Esophagus mucosa (tissue), 1 donor: ENCODE results near the gene ARHGAP11A. TPM values are rescaled to one million over a fixed set of nuclear protein-coding genes. Genes with fewer than 3 reads are reported as not detected.

ENCODE experiments used
- ATAC-seq: fragments of 200-7000 bp; cut with Tn5 transposase; one replicate; pipeline ENCODE4 v1.9.1; 2020
- total RNA-seq: library from RNA; stranded (reverse); gene quantifications from one replicate; pipeline ENCODE4 v1.2.4, GENCODE V29; 2023
- donor health status: DM: yes; HTN: yes; CAD: no.

ARHGAP11A gene
- total RNA-seq, 1 donor from 2014 or later = 19.1 TPM

- no peak for ATAC-seq
Measured at GRCh38 chr15:32656091-32656490, 40.8 kb downstream of the ARHGAP11A start.

- no peak for ATAC-seq
Measured at GRCh38 chr15:32656496-32656895, 41.2 kb downstream of the ARHGAP11A start.

DNA sequence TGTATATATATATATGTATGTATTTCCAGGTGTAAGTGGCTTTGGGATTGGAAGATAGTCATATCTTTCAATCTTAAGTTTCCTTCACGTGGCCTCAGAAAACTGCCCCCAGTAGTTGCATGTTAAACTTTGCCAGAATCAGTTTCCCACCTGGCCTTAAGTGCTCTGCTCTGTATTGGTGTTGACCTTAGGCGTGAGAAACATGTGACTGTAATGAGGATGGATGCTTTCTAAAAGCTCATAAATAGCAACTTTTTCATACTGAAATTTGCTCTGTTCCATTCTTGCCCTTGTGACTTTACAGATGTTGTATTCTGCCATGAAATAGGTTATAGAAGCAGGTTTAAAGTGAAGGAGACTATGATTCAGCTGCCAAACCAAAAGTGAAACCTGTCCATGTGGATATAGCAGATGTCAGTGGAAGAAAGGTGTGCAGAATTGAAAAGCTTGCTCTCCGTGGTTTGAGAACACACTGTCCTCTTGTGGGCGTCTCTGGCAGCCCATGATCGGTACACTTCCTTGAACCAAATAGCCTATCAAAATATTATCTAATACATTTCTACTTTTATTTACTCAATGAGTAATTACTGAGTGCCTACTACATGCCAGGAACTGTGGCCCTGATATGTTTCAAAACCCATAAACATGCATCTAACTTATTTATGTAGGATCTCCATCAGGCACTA lies 42.0 kb downstream of the ARHGAP11A start:
- ATAC-seq = peak; percentile 77

- ATAC-seq = no peak
Measured at GRCh38 chr15:32657941-32658340, 42.6 kb downstream of the ARHGAP11A start.

DNA sequence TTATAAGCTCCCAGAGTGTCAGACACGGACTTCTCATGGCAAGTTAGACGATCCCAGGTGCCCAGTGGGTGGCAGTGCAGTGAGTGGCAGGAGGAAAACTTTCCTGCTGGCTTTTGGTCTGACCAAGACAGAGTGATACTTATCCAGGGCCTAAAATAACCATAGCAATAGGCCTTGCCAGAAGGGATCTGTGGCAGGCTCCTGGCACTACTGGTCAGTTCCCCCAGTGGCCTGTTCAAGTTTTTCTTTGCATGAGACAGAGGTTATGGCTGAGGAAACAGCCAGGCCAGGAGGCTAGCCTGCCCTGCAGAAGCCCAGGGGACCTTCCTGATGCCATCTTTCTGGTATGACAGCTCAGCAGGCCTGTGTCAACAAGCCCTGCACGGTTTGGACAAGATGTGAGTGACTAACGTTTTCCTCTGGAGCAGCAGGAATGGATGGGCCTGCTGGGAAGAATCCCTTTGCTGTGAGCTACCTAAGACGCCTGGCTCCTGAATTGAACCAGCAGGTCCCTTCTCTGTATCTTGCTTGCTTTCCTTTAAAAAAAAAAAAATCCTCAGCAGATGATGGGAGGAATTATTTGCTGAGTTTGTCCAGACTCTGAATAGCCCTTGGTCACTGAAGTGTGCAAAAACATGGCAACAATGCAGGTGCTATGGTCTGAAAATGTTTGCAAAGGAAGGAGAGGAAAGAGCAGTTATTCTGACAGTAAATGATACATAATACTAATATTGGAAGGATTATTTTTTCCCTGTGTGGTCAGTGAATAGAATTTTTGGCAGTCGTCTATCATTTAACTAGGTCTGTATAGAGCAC lies 44.2 kb downstream of the ARHGAP11A start:
- peak; percentile 88 for ATAC-seq

DNA sequence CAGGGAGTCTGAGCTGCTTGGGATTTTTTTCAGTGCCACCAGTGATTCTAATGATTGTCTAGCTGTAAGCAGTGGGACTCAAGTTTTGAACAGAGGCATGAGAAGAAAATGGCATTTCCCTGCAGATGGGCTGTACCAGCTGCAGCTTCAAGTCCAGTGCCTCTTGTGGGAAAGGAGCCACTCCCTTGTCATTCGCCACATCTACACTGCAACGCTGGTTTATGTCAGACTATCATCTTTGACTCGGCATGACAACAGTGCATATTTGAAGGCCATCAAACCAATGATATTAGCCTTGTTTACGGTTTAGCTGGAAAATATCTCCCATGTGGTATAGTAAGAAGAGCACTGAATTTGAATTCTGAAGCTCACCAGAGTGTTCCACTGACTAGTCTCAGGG lies 48.4 kb downstream of the ARHGAP11A start:
- no peak for ATAC-seq

- ATAC-seq = no peak
Measured at GRCh38 chr15:32664796-32665195, 49.5 kb downstream of the ARHGAP11A start.

GRCh38 chr15:32667321-32667720 lies 52.0 kb downstream of the ARHGAP11A start:
- no peak for ATAC-seq

GRCh38 chr15:32668942-32669341 lies 53.6 kb downstream of the ARHGAP11A start:
- no peak for ATAC-seq

DNA sequence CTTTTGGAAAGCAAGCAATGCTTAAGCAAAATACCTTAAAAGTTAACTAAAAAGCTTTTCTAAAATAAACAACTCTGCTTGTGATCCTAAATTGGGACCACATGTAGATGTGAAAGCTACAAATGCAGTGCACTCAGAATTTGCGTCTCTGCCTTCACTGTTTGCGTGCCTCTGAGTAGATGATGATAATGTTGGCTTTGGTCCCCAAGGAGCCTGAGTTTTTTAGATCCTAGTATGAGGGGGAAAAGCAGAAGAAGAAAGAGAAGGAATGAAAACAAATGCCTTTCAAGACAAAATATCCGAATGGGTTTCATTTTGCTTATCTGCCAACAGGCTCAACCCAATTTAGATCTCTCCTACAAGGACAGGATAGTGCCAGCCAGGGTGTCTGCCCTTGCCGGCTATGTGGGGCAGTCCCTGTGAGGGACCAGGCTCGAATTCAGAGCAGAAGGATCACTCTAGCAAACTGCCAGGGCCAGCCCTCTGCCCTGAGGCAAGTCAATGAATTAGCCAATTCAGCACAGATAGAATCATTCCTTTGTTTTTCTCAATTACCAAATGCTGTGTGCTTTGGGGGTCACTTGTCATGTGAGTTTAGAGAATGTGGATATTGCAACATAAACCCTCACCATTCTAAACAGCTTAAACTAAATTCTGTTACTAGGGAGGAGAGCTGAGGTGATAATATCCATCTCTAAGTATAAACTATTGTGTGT lies 54.8 kb downstream of the ARHGAP11A start:
- no peak for ATAC-seq

DNA sequence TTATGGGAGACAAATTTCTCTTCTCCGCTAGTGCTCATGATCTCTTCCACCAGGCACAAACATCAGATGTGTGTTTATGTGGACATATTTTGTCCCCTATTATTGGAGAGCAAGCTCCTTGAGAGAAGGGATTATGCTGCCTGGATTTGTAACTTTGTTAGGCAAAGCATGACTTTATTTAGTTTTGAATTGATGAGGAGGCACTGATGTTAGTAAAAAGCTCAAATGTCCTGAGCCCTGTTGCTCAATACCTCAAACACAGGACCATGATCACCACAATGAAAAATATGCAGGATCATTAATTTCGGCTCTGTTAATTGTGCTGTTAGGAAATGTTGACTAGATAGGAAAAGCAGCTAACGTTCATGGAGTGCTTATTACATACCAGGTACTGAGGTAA lies 55.3 kb downstream of the ARHGAP11A start:
- no peak for ATAC-seq

- no peak for ATAC-seq
Measured at GRCh38 chr15:32671339-32672325, 56.3 kb downstream of the ARHGAP11A start.

GRCh38 chr15:32674681-32675080 lies 59.4 kb downstream of the ARHGAP11A start:
- ATAC-seq = no peak

- ATAC-seq = no peak
Measured at GRCh38 chr15:32675466-32675865, 60.2 kb downstream of the ARHGAP11A start.

GRCh38 chr15:32676169-32676568 lies 60.9 kb downstream of the ARHGAP11A start:
- peak; percentile 75 for ATAC-seq

- no peak for ATAC-seq
Measured at GRCh38 chr15:32677238-32677750, 62.0 kb downstream of the ARHGAP11A start.

GRCh38 chr15:32679298-32679690 lies 64.0 kb downstream of the ARHGAP11A start:
- ATAC-seq = no peak

GRCh38 chr15:32682569-32682968 lies 67.3 kb downstream of the ARHGAP11A start:
- ATAC-seq = no peak

DNA sequence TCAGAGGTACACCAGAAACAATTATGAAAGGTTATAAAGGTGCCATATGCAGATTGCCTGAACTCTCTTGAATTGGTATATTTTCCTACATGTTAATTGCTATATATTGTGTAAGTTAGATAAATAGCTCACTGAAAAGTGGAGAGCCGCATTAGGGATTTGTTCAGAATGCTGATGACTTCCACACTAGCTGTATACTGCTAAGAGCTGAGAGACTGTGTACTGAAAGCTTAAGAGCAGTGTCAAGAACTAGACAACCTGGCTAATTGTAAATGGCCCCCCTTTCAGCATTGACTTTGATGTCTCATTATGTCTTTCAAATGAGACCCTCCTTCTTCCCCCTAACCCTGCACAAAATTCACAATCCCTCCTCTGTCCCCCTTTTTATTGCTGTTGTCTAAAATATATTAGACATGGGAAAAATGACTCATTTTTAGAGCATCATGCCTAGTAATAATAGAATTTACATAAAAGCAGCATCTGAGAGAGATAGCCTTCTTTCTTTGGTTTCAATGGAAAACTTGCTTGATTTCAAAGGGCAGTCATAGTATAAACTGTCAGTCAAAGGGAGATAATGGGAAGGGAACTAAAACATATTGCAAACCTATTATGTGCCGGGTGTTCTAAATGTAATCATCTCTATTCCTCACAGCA lies 67.8 kb downstream of the ARHGAP11A start:
- no peak for ATAC-seq

DNA sequence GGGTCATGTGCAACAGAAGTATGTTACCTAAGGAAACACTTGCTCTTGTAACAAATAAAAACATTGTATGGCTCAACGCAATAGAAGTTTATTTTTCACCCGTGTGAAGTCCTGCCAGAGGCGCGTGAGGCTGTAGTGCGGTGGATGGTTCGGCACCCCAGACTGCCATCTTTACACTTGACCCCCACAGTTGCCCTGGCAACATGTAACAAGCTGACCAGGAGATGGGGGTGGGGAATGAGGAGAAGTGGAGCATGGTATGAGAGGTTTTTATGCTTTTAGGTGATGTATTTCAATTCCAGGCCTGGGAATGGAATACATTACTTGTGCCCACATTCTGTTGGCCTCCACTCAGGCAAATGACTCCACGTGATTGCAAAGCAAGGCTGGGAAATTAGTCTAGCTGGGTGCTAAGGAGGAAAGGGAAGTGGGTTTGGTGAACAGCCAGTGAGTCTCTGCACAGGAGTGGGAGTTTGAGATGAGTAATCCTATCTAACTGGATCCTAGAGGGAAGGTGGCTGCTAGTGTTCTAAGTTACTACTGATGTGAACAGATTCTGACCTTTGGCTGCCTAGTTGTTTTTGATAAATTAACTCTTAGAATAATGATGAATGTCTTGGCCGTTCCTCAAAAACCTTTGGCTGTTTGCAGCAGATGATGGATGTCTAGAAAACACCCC lies 68.7 kb downstream of the ARHGAP11A start:
- ATAC-seq = no peak

DNA sequence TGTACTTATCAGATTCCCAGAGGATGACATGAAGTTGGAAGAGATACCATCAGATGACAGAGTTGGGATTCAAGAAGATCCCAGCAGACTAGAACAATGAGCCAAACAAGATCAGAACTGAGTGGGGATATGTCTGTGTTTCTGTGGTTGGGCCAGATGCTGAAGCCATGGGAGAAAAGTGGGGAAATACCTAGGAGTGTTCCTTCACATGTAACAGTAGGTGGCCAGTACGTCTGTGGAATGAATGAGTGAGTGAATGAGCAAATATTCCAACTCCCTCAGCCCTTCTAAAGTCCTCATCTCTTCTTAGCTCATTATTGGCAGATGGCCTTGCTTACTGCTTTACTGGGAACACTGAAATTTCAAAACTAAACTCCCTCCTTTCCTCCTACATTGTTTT lies 70.3 kb downstream of the ARHGAP11A start:
- no peak for ATAC-seq
